Chondrocyte (in vitro differentiated cells): ENCODE results near the gene PPP1R12C. TPM values are rescaled to one million over a fixed set of nuclear protein-coding genes. Genes with fewer than 3 reads are reported as not detected.
A peak's percentile ranks its signal among the peaks of the same experiment; 100 is the strongest.

Experiments
- DNase-seq: peaks from one replicate; pipeline ENCODE4 v3.0.0; 2021; ENCODE audit warnings: mixed read lengths, low spot score
- H3K27ac Mint-ChIP-seq: one replicate; pipeline ENCODE4 v1.8.0; 2021; ENCODE audit warnings: mild to moderate bottlenecking, moderate library complexity, mixed read lengths; ENCODE audit not compliant: unreplicated experiment
- H3K27me3 Mint-ChIP-seq: 2 replicates; pipeline ENCODE4 v1.8.0; 2021; ENCODE audit warnings: low read depth, mixed read lengths
- H3K36me3 Mint-ChIP-seq: 2 replicates; pipeline ENCODE4 v1.8.0; 2021; ENCODE audit warnings: low read depth, mixed read lengths
- H3K4me1 Mint-ChIP-seq: 2 replicates; pipeline ENCODE4 v1.8.0; 2021; ENCODE audit warnings: low read depth, mild to moderate bottlenecking, mixed read lengths
- H3K4me3 Mint-ChIP-seq: one replicate; pipeline ENCODE4 v1.8.0; 2021; ENCODE audit warnings: mild to moderate bottlenecking, moderate library complexity, mixed read lengths; ENCODE audit not compliant: unreplicated experiment
- H3K9me3 Mint-ChIP-seq: 2 replicates; pipeline ENCODE4 v1.8.0; 2021; ENCODE audit warnings: low read depth, mixed read lengths
- total RNA-seq: library from RNA; stranded (reverse); gene quantifications from 3 replicates; pipeline ENCODE4 v1.2.1, GENCODE V29; 2021
- TF ChIP-seq, protein P1 (sequence below): fragments of 200-600 bp; sonication (generic); IDR thresholded peaks from 2 replicates; pipeline ENCODE4 v1.5.0; 2021; ENCODE audit warnings: antibody characterized with exemption, mild to moderate bottlenecking, moderate library complexity

PPP1R12C gene
- total RNA-seq, 1 donor from 2014 or later = 103 TPM

DNA sequence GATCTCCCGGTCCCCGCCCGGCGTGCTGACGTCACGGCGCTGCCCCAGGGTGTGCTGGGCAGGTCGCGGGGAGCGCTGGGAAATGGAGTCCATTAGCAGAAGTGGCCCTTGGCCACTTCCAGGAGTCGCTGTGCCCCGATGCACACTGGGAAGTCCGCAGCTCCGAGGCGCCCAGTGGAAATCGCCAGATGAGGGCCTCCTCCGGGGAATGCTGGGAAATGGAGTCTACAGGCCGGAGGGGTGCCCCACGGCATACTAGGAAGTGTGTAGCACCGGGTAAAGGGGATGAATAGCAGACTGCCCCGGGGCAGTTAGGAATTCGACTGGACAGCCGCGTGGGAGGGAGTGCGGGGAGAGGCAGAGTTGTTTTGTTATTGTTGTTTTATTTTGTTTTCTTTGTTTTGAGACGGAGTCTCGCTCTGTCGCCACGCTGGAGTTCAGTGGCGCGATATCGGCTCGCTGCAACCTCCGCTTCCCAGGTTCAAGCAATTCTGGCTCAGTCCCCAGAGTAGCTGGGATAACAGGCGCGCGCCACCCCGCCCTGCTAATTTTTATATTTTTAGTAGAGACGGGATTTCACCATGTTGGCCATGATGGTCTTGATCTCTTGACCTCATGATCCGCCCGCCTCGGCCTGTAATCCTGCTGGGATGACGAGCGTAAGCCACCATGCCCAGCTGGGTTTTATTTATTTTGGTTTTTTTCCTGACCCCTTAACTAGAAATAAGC is 390 bp upstream of the PPP1R12C start:
- H3K27ac Mint-ChIP-seq = peak overlapping the region; percentile 99
- no peaks in the 10 kb centered on the region for H3K36me3 Mint-ChIP-seq
- TF ChIP-seq, protein P1, sequence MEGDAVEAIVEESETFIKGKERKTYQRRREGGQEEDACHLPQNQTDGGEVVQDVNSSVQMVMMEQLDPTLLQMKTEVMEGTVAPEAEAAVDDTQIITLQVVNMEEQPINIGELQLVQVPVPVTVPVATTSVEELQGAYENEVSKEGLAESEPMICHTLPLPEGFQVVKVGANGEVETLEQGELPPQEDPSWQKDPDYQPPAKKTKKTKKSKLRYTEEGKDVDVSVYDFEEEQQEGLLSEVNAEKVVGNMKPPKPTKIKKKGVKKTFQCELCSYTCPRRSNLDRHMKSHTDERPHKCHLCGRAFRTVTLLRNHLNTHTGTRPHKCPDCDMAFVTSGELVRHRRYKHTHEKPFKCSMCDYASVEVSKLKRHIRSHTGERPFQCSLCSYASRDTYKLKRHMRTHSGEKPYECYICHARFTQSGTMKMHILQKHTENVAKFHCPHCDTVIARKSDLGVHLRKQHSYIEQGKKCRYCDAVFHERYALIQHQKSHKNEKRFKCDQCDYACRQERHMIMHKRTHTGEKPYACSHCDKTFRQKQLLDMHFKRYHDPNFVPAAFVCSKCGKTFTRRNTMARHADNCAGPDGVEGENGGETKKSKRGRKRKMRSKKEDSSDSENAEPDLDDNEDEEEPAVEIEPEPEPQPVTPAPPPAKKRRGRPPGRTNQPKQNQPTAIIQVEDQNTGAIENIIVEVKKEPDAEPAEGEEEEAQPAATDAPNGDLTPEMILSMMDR = peak; percentile 20
- peak overlapping the region; percentile 96 for H3K4me3 Mint-ChIP-seq
- H3K4me1 Mint-ChIP-seq = peaks cover 38% of the 10 kb centered on the region
- H3K27me3 Mint-ChIP-seq = peaks cover 4% of the 10 kb centered on the region
- peak; percentile 99 for DNase-seq
- no peaks in the 10 kb centered on the region for H3K9me3 Mint-ChIP-seq

DNA sequence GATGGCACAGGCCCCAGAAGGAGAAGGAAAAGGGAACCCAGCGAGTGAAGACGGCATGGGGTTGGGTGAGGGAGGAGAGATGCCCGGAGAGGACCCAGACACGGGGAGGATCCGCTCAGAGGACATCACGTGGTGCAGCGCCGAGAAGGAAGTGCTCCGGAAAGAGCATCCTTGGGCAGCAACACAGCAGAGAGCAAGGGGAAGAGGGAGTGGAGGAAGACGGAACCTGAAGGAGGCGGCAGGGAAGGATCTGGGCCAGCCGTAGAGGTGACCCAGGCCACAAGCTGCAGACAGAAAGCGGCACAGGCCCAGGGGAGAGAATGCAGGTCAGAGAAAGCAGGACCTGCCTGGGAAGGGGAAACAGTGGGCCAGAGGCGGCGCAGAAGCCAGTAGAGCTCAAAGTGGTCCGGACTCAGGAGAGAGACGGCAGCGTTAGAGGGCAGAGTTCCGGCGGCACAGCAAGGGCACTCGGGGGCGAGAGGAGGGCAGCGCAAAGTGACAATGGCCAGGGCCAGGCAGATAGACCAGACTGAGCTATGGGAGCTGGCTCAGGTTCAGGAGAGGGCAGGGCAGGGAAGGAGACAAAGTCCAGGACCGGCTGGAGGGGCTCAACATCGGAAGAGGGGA is 1.1 kb downstream of the PPP1R12C start:
- TF ChIP-seq, protein P1 = no peak
- Mint-ChIP-seq H3K4me3 (peak overlapping the region; percentile 87), H3K9me3 (no peaks in the 10 kb centered on the region), H3K27me3 (peaks cover 2% of the 10 kb centered on the region), H3K36me3 (no peaks in the 10 kb centered on the region), H3K4me1 (peaks cover 38% of the 10 kb centered on the region), H3K27ac (peak overlapping the region; percentile 87)
- DNase-seq = no peak

DNA sequence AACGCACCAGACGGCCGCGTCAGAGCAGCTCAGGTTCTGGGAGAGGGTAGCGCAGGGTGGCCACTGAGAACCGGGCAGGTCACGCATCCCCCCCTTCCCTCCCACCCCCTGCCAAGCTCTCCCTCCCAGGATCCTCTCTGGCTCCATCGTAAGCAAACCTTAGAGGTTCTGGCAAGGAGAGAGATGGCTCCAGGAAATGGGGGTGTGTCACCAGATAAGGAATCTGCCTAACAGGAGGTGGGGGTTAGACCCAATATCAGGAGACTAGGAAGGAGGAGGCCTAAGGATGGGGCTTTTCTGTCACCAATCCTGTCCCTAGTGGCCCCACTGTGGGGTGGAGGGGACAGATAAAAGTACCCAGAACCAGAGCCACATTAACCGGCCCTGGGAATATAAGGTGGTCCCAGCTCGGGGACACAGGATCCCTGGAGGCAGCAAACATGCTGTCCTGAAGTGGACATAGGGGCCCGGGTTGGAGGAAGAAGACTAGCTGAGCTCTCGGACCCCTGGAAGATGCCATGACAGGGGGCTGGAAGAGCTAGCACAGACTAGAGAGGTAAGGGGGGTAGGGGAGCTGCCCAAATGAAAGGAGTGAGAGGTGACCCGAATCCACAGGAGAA is 1.9 kb downstream of the PPP1R12C start:
- Mint-ChIP-seq H3K4me3 (peak overlapping the region; percentile 87), H3K4me1 (peaks cover 41% of the 10 kb centered on the region), H3K27me3 (peaks cover 2% of the 10 kb centered on the region), H3K9me3 (no peaks in the 10 kb centered on the region), H3K36me3 (no peaks in the 10 kb centered on the region), H3K27ac (peak overlapping the region; percentile 87)
- TF ChIP-seq, protein P1 = no peak
- no peak for DNase-seq

DNA sequence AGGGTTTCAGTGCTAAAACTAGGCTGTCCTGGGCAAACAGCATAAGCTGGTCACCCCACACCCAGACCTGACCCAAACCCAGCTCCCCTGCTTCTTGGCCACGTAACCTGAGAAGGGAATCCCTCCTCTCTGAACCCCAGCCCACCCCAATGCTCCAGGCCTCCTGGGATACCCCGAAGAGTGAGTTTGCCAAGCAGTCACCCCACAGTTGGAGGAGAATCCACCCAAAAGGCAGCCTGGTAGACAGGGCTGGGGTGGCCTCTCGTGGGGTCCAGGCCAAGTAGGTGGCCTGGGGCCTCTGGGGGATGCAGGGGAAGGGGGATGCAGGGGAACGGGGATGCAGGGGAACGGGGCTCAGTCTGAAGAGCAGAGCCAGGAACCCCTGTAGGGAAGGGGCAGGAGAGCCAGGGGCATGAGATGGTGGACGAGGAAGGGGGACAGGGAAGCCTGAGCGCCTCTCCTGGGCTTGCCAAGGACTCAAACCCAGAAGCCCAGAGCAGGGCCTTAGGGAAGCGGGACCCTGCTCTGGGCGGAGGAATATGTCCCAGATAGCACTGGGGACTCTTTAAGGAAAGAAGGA is 2.8 kb downstream of the PPP1R12C start:
- Mint-ChIP-seq H3K27me3 (peaks cover 1% of the 10 kb centered on the region), H3K9me3 (no peaks in the 10 kb centered on the region), H3K4me3 (peak overlapping the region; percentile 87), H3K4me1 (peaks cover 45% of the 10 kb centered on the region), H3K36me3 (no peaks in the 10 kb centered on the region), H3K27ac (peak overlapping the region; percentile 65)
- TF ChIP-seq, protein P1 = no peak
- DNase-seq = no peak

DNA sequence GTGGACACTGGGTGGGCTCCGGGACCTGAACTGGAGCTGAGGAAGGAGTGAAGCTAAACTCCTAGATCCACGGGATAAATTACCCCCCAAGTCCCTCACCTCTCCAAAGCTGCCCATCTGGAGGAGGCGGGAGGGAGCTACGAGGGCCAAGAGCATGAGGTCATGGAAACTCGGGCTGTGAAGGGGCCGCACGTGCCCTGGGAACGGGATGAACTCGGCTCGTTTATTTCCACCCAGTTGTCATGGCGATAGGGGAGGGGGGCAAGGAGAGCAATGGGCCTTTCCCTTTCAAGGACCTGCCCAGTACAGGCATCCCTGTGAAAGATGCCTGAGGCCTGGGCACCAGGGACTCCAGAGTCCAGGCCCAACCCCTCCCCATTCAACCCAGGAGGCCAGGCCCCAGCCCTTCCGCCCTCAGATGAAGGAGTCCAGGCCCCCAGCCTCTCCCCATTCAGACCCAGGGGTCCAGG is 3.8 kb downstream of the PPP1R12C start:
- no peak for DNase-seq
- peak overlapping the region; percentile 88 for H3K27ac Mint-ChIP-seq
- H3K27me3 Mint-ChIP-seq = no peaks in the 10 kb centered on the region
- peak overlapping the region; percentile 31 for H3K4me3 Mint-ChIP-seq
- H3K4me1 Mint-ChIP-seq = peaks cover 45% of the 10 kb centered on the region
- TF ChIP-seq, protein P1 = no peak
- H3K36me3 Mint-ChIP-seq = peaks cover 4% of the 10 kb centered on the region
- no peaks in the 10 kb centered on the region for H3K9me3 Mint-ChIP-seq
